ENCODE measurements around the gene TRIM66. TPM values are rescaled to one million over a fixed set of nuclear protein-coding genes. Genes with fewer than 3 reads are reported as not detected.
A peak's percentile ranks its signal among the peaks of the same experiment; 100 is the strongest.

TRIM66 gene
- 1 to 10 TPM; 1.4 to 6.0 (median 4.0) TPM for polyA plus RNA-seq
- long read RNA-seq, donor 1, partial matches to known transcripts: 4,462 of 8,032 reads
- long read RNA-seq, donor 1, other reads (novel, unspliced or antisense): 3,570 of 8,032 reads
- long read RNA-seq, donor 2: 0 reads
- long read RNA-seq, donor 3, partial matches to known transcripts: 2,655 of 3,845 reads
- long read RNA-seq, donor 3, other reads (novel, unspliced or antisense): 1,190 of 3,845 reads
- long read RNA-seq, donor 4: 0 reads
- long read RNA-seq, donor 5: 0 reads
- long read RNA-seq, donor 6: 0 reads
- long read RNA-seq, donor 7: 0 reads
- long read RNA-seq, donor 8: 0 reads
- long read RNA-seq, donor 9: 0 reads
- long read RNA-seq, donor 10, partial matches to known transcripts: 2,143 of 3,832 reads
- long read RNA-seq, donor 10, other reads (novel, unspliced or antisense): 1,689 of 3,832 reads

- DNase-seq (peak; percentile 96 to 99), FAIRE-seq (no peak)
- H3K27ac ChIP-seq (ENCODE audit: low read depth in 1 of 3, low read length in 2 of 3): peak within 1 kb of the TSS; percentile 90 to 98 (median 95)
- peaks cover 12 to 27% (median 22%) of the 10 kb centered on the region in 3 donors for H3K36me3 ChIP-seq (ENCODE audit: control insufficient read depth in 3 of 3, insufficient read depth in 2 of 3, low read depth in 1 of 3, low read length in 3 of 3)
- H3K27me3 ChIP-seq (ENCODE audit: control insufficient read depth in 3 of 3, insufficient read depth in 3 of 3, low read length in 3 of 3): no peaks in the 10 kb centered on the region
- peak within 1 kb of the TSS; percentile 66 to 80 (median 79) for H3K4me3 ChIP-seq (ENCODE audit: low read depth in 1 of 3, low read length in 3 of 3)
- H3K4me1 ChIP-seq (ENCODE audit: control insufficient read depth in 3 of 3, insufficient read depth in 2 of 3, low read depth in 1 of 3, low read length in 2 of 3): peaks cover 3 to 7% (median 3%) of the 10 kb centered on the region in 3 donors
- WGBS, 3 donors: 0 to 1% (median 0%) methylated on average over 63 to 67 of the region's 67 CpGs
- no peaks in the 10 kb centered on the region for H3K9me3 ChIP-seq (ENCODE audit: control insufficient read depth in 2 of 2, insufficient read depth in 1 of 2, low read depth in 1 of 2, low read length in 1 of 2)
Observed at GRCh38 chr11:8682303-8683114, at the start of gene TRIM66, which contains the start of gene RPL27A. TSS of gene TRIM66 (minus strand) at chr11:8682665. CDS start at chr11:8672274, 10,391 bp downstream. TSS of gene RPL27A (plus strand) at chr11:8682792. CDS start at chr11:8682814, 22 bp downstream.

- H3K4me3 ChIP-seq (ENCODE audit: low read depth in 1 of 3, low read length in 3 of 3): no peak overlapping the region
- DNase-seq: no peak
- FAIRE-seq: no peak
- H3K27me3 ChIP-seq (ENCODE audit: control insufficient read depth in 3 of 3, insufficient read depth in 3 of 3, low read length in 3 of 3): no peaks in the 10 kb centered on the region
- H3K36me3 ChIP-seq (ENCODE audit: control insufficient read depth in 3 of 3, insufficient read depth in 2 of 3, low read depth in 1 of 3, low read length in 3 of 3): peaks cover 0 to 27% (median 0%) of the 10 kb centered on the region in 3 donors
- WGBS, 3 donors: 77 to 88% (median 88%) methylated on average over 3 of the region's 3 CpGs
- H3K27ac ChIP-seq (ENCODE audit: low read depth in 1 of 3, low read length in 2 of 3): peak overlapping the region in 1 of 3 donors; percentile 28
- H3K9me3 ChIP-seq (ENCODE audit: control insufficient read depth in 2 of 2, insufficient read depth in 1 of 2, low read depth in 1 of 2, low read length in 1 of 2): no peaks in the 10 kb centered on the region
- H3K4me1 ChIP-seq (ENCODE audit: control insufficient read depth in 3 of 3, insufficient read depth in 2 of 3, low read depth in 1 of 3, low read length in 2 of 3): peaks cover 7 to 35% (median 8%) of the 10 kb centered on the region in 3 donors
Observed at GRCh38 chr11:8731647-8732323, 49.3 kb upstream of the TRIM66 start.

- FAIRE-seq (no peak), DNase-seq (no peak)
- Histone ChIP-seq H3K9me3 (ENCODE audit: control insufficient read depth in 2 of 2, insufficient read depth in 1 of 2, low read depth in 1 of 2, low read length in 1 of 2) (no peaks in the 10 kb centered on the region), H3K4me3 (ENCODE audit: low read depth in 1 of 3, low read length in 3 of 3) (no peak overlapping the region), H3K36me3 (ENCODE audit: control insufficient read depth in 3 of 3, insufficient read depth in 2 of 3, low read depth in 1 of 3, low read length in 3 of 3) (peaks cover 0 to 30% (median 0%) of the 10 kb centered on the region in 3 donors), H3K4me1 (ENCODE audit: control insufficient read depth in 3 of 3, insufficient read depth in 2 of 3, low read depth in 1 of 3, low read length in 2 of 3) (peaks cover 7 to 35% (median 8%) of the 10 kb centered on the region in 3 donors), H3K27me3 (ENCODE audit: control insufficient read depth in 3 of 3, insufficient read depth in 3 of 3, low read length in 3 of 3) (no peaks in the 10 kb centered on the region), H3K27ac (ENCODE audit: low read depth in 1 of 3, low read length in 2 of 3) (no peak overlapping the region)
- 93 to 94% (median 93%) methylated on average over 23 of the region's 23 CpGs for WGBS, 3 donors
Observed at GRCh38 chr11:8730697-8731020, 48.2 kb upstream of the TRIM66 start.

- peaks cover 0 to 24% (median 0%) of the 10 kb centered on the region in 3 donors for H3K36me3 ChIP-seq (ENCODE audit: control insufficient read depth in 3 of 3, insufficient read depth in 2 of 3, low read depth in 1 of 3, low read length in 3 of 3)
Observed at GRCh38 chr11:8729837-8730696, 47.6 kb upstream of the TRIM66 start.

GRCh38 chr11:8729067-8729466 is 46.6 kb upstream of the TRIM66 start:
- 83 to 89% (median 84%) methylated on average over 6 of the region's 6 CpGs for WGBS, 3 donors
- peak overlapping the region in 2 of 3 donors; percentile 23 to 50 for H3K27ac ChIP-seq (ENCODE audit: low read depth in 1 of 3, low read length in 2 of 3)
- FAIRE-seq (no peak), DNase-seq (no peak)
- H3K9me3 ChIP-seq (ENCODE audit: control insufficient read depth in 2 of 2, insufficient read depth in 1 of 2, low read depth in 1 of 2, low read length in 1 of 2): no peaks in the 10 kb centered on the region
- H3K36me3 ChIP-seq (ENCODE audit: control insufficient read depth in 3 of 3, insufficient read depth in 2 of 3, low read depth in 1 of 3, low read length in 3 of 3): peaks cover 0 to 28% (median 0%) of the 10 kb centered on the region in 3 donors
- peaks cover 7 to 33% (median 8%) of the 10 kb centered on the region in 3 donors for H3K4me1 ChIP-seq (ENCODE audit: control insufficient read depth in 3 of 3, insufficient read depth in 2 of 3, low read depth in 1 of 3, low read length in 2 of 3)
- no peak overlapping the region for H3K4me3 ChIP-seq (ENCODE audit: low read depth in 1 of 3, low read length in 3 of 3)
- no peaks in the 10 kb centered on the region for H3K27me3 ChIP-seq (ENCODE audit: control insufficient read depth in 3 of 3, insufficient read depth in 3 of 3, low read length in 3 of 3)

More at GRCh38 chr11:8729837-8730696, 47.6 kb upstream of the TRIM66 start:
- Histone ChIP-seq H3K4me3 (ENCODE audit: low read depth in 1 of 3, low read length in 3 of 3) (no peak overlapping the region), H3K27ac (ENCODE audit: low read depth in 1 of 3, low read length in 2 of 3) (no peak overlapping the region), H3K9me3 (ENCODE audit: control insufficient read depth in 2 of 2, insufficient read depth in 1 of 2, low read depth in 1 of 2, low read length in 1 of 2) (no peaks in the 10 kb centered on the region), H3K4me1 (ENCODE audit: control insufficient read depth in 3 of 3, insufficient read depth in 2 of 3, low read depth in 1 of 3, low read length in 2 of 3) (peaks cover 7 to 33% (median 8%) of the 10 kb centered on the region in 3 donors), H3K27me3 (ENCODE audit: control insufficient read depth in 3 of 3, insufficient read depth in 3 of 3, low read length in 3 of 3) (no peaks in the 10 kb centered on the region)
- 90 to 95% (median 92%) methylated on average over 35 to 38 of the region's 38 CpGs for WGBS, 3 donors
- no peak for FAIRE-seq
- DNase-seq: no peak

- H3K36me3 ChIP-seq (ENCODE audit: control insufficient read depth in 3 of 3, insufficient read depth in 2 of 3, low read depth in 1 of 3, low read length in 3 of 3): peaks cover 0 to 28% (median 0%) of the 10 kb centered on the region in 3 donors
- H3K4me3 ChIP-seq (ENCODE audit: low read depth in 1 of 3, low read length in 3 of 3): no peak overlapping the region
- FAIRE-seq (no peak), DNase-seq (no peak)
- H3K27ac ChIP-seq (ENCODE audit: low read depth in 1 of 3, low read length in 2 of 3): peak overlapping the region in 2 of 3 donors; percentile 23 to 50
- no peaks in the 10 kb centered on the region for H3K9me3 ChIP-seq (ENCODE audit: control insufficient read depth in 2 of 2, insufficient read depth in 1 of 2, low read depth in 1 of 2, low read length in 1 of 2)
- H3K27me3 ChIP-seq (ENCODE audit: control insufficient read depth in 3 of 3, insufficient read depth in 3 of 3, low read length in 3 of 3): no peaks in the 10 kb centered on the region
- 53 to 81% (median 64%) methylated on average over 4 of the region's 4 CpGs for WGBS, 3 donors
- H3K4me1 ChIP-seq (ENCODE audit: control insufficient read depth in 3 of 3, insufficient read depth in 2 of 3, low read depth in 1 of 3, low read length in 2 of 3): peaks cover 6 to 30% (median 8%) of the 10 kb centered on the region in 3 donors
Observed at GRCh38 chr11:8728563-8728962, 46.1 kb upstream of the TRIM66 start.

- no peak for DNase-seq
- FAIRE-seq: no peak
- Histone ChIP-seq H3K36me3 (ENCODE audit: control insufficient read depth in 3 of 3, insufficient read depth in 2 of 3, low read depth in 1 of 3, low read length in 3 of 3) (peaks cover 0 to 41% (median 0%) of the 10 kb centered on the region in 3 donors), H3K27ac (ENCODE audit: low read depth in 1 of 3, low read length in 2 of 3) (peak overlapping the region in 1 of 3 donors; percentile 2), H3K4me3 (ENCODE audit: low read depth in 1 of 3, low read length in 3 of 3) (no peak overlapping the region), H3K4me1 (ENCODE audit: control insufficient read depth in 3 of 3, insufficient read depth in 2 of 3, low read depth in 1 of 3, low read length in 2 of 3) (peaks cover 0 to 37% (median 5%) of the 10 kb centered on the region in 3 donors), H3K9me3 (ENCODE audit: control insufficient read depth in 2 of 2, insufficient read depth in 1 of 2, low read depth in 1 of 2, low read length in 1 of 2) (no peaks in the 10 kb centered on the region), H3K27me3 (ENCODE audit: control insufficient read depth in 3 of 3, insufficient read depth in 3 of 3, low read length in 3 of 3) (no peaks in the 10 kb centered on the region)
- 84 to 90% (median 88%) methylated on average over 4 of the region's 4 CpGs for WGBS, 3 donors
Observed at GRCh38 chr11:8726395-8726794, 43.9 kb upstream of the TRIM66 start.
